SU-DHL-6 (cell line): ENCODE measurements around the gene C16orf78.

Experiments used
- CTCF ChIP-seq: fragments of 200-600 bp; sonication (generic); IDR thresholded peaks from one replicate; pipeline ENCODE4 v1.5.1; 2017; ENCODE audit warnings: antibody characterized with exemption, mild to moderate bottlenecking, low read length, moderate library complexity; ENCODE audit not compliant: insufficient read depth, poor library complexity, severe bottlenecking
- EZH2phosphoT487 ChIP-seq: fragments of 200-600 bp; sonication (generic), shearing (Covaris generic); conservative IDR thresholded peaks from 2 replicates; pipeline ENCODE4 v1.6.1; 2018; ENCODE audit warnings: mild to moderate bottlenecking, antibody characterized with exemption, low read length, moderate library complexity, mixed read lengths

- TF ChIP-seq CTCF: no peak
- no peak for TF ChIP-seq EZH2phosphoT487
Observed at GRCh38 chr16:49437344-49437743, 63.7 kb downstream of the C16orf78 start.
